Measurements from ENCODE around the gene NR3C1.

DNA sequence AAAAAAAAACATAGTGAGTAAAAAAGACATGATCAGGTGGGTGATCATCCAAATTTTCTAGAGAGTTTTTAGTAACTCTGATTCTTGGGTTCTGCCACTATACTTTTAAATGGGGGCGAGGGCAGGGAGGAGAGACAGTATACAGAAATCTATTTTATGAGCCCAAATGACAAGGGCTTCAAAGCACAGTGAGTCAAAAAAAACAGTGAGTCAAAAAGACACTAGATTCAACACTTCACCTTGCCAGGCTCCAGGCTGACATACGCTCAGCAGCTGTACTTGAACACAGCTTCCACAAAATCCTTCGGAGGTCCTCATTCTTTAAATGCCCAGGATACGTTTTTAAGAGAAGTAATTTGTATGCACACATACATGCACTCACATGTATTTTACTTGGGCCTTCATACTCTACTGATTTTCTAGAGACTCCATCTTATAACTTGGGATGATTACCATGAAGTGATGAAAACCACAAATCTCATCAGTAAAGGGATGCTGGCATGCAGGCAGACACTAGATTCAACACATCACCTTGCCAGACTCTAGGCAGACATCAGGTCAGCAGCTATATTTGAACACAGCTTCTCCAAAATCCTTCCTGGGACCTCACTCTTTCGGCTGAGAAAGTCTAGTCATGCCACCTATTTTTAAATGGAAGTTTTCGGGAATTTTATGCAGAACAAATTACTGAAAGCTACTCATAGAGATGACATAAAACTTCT, 28.8 kb downstream of the NR3C1 start:
- TF ChIP-seq POLR2A (IDR thresholded peaks at IDR 0.05; ENCODE audit: low read depth, low read length) (no peak), RAD21 (IDR thresholded peaks at IDR 0.05; ENCODE audit: low read length) (no peak), RFX5 (IDR thresholded peaks at IDR 0.05; ENCODE audit: low read depth, low read length) (no peak), MXI1 (IDR thresholded peaks at IDR 0.05; ENCODE audit: borderline replicate concordance, low read depth, low read length) (no peak), MAZ (IDR thresholded peaks at IDR 0.05; ENCODE audit: borderline replicate concordance, low read depth, low read length) (no peak), MAFK (IDR thresholded peaks at IDR 0.05; ENCODE audit: low read depth, low read length) (no peak), SMC3 (IDR thresholded peaks at IDR 0.05; ENCODE audit: low read depth, low read length) (no peak), FOS (IDR thresholded peaks at IDR 0.05; ENCODE audit: low read depth, low read length) (no peak)
- TF ChIP-seq, protein P1, sequence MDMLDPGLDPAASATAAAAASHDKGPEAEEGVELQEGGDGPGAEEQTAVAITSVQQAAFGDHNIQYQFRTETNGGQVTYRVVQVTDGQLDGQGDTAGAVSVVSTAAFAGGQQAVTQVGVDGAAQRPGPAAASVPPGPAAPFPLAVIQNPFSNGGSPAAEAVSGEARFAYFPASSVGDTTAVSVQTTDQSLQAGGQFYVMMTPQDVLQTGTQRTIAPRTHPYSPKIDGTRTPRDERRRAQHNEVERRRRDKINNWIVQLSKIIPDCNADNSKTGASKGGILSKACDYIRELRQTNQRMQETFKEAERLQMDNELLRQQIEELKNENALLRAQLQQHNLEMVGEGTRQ (IDR thresholded peaks at IDR 0.05; ENCODE audit: low read depth, low read length), result no peak
- TF ChIP-seq, protein P2, sequence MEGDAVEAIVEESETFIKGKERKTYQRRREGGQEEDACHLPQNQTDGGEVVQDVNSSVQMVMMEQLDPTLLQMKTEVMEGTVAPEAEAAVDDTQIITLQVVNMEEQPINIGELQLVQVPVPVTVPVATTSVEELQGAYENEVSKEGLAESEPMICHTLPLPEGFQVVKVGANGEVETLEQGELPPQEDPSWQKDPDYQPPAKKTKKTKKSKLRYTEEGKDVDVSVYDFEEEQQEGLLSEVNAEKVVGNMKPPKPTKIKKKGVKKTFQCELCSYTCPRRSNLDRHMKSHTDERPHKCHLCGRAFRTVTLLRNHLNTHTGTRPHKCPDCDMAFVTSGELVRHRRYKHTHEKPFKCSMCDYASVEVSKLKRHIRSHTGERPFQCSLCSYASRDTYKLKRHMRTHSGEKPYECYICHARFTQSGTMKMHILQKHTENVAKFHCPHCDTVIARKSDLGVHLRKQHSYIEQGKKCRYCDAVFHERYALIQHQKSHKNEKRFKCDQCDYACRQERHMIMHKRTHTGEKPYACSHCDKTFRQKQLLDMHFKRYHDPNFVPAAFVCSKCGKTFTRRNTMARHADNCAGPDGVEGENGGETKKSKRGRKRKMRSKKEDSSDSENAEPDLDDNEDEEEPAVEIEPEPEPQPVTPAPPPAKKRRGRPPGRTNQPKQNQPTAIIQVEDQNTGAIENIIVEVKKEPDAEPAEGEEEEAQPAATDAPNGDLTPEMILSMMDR (conservative IDR thresholded peaks at IDR 0.05; ENCODE audit: low read depth, low read length), result no peak
- TF ChIP-seq, protein P3, sequence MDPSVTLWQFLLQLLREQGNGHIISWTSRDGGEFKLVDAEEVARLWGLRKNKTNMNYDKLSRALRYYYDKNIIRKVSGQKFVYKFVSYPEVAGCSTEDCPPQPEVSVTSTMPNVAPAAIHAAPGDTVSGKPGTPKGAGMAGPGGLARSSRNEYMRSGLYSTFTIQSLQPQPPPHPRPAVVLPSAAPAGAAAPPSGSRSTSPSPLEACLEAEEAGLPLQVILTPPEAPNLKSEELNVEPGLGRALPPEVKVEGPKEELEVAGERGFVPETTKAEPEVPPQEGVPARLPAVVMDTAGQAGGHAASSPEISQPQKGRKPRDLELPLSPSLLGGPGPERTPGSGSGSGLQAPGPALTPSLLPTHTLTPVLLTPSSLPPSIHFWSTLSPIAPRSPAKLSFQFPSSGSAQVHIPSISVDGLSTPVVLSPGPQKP (IDR thresholded peaks at IDR 0.05; ENCODE audit: borderline replicate concordance, low read depth, low read length), result no peak
